CD4-positive, alpha-beta T cell treated with Interleukin-17A for 4 hours (primary cell): ENCODE measurements around the gene ADAMTSL1.

Experiments used
- DNase-seq: peaks from one replicate; pipeline ENCODE4 v3.0.0-alpha.2; 2020; ENCODE audit warnings: mixed read lengths

ADAMTSL1 gene

DNA sequence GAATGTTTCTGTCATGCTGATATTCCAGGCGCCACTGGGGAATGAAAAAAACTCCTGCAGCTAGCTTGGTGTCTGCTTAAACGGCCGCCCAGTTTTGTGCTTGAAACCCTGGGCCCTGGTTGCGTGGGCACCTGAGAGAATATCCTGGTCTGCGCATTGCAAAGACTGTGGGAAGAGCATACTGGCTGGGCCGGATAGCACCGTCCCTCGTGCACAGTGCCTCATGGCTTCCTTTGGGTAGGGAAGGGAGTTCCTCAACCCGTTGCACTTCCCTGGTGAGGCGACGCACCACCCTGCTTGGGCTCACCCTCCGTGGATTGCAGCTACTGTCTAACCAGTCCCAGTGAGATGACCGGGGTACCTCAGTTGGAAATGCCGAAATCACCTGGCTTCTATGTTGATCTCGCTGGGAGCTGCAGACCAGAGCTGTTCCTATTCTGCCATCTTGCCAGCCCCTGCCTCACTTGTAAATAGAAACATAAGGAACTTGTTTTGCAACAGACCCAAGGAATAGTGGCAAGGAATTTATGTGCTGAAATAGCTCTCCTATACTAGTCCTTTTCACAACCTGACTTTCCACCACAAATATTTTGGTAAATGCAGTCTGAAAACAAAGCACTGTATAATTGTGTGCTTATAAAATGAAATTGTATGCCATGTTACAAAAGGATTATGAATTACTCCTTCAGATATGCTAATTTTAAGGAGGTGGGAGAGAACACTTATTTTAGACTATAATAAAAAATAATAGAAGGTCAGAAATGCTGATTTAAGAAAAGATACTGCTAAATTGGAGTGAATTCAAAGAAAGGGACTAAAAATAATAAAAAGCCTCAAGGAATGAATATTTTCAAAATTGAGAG lies 90.3 kb downstream of the ADAMTSL1 start:
- no peak for DNase-seq

DNA sequence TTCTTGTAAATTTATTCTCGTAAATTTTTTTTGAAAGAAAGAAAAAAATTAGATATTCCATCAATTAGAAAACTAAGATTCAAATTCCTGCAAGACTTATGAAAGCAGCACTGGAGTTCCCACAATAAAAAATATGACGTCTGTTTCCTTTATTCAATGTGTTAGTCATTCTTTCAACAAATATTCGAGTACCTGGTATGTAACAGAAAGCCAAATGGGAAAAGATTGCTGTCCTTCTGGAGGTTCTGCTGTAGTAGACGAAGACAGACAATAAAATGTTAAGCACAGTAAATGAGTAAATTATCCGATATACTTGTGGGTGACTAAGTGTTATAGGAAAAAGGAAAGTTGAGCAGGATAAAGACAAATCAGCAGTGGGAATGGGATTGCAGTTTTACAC lies 92.2 kb downstream of the ADAMTSL1 start:
- no peak for DNase-seq

DNA sequence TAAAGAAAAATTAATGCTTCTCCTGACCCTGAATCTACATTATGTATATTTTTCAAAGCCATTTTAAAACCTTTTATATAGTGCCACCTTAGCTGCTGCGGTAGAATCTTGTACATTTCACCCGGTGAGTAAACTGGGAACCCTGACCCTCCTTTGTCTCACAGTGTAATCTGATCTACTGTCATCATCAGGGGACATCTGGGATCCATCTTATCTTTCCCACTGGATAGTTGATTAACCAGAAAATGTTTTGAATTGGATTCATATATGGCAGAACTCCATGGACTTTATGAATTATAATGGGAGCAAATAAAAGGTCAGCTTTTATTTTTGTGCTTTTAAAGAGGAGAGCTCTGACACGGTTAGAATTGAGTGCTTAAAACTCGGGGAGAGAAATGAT lies 95.0 kb downstream of the ADAMTSL1 start:
- no peak for DNase-seq

DNA sequence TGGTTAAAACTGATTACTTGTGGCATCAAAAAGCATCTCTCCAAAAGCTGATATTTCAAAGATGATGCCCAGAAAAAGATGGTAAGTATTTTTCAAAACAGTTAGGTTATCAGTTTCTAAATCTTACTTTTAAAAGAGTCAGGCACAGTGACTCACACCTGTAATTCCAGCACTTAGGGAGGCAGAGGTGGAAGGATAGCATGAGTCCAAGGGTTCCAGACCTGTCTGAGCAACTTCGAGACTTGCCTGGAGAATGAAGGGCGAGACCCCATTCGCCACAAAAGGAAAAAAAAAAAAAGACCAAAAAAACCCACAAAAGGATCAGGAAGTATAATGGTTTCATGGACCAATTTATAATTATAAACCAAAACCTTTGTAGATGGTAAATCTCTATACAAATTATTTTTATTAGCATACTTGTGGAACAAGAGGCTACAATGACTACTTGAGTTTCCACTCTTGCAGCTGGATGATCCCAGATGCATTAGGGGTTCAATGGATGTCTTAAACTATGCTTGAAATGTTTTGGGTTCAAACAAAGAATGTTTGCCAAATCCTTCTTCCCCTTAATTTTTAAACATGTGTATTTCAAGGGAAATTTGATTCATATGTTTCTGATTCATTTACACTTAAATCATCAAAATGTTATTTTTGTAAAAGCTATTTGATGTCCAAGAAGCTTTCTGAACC lies 96.1 kb downstream of the ADAMTSL1 start:
- no peak for DNase-seq

DNA sequence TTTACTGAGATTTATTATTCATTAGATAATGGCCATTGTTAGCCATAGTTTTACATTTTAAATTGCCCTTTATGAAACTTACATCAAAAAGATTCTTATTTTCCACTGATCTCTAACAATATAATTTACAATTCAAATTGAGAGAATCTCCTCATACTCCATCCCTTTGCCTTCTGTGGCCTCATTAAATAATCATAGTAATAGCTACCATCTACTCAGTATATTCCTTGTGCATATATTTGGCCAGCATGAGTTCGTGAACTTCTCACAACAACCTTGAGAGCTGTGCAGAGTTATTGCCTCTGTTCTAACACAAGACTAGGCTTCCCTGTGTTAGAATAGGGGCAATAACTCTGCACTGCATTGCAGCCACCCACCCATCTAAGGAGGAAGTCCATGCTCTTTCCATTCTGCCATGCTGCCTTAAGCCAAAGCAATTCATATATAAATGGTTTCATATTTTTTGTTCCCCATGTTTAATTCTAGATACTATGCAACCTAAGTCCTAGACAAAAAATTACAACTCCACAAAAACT lies 99.1 kb downstream of the ADAMTSL1 start:
- no peak for DNase-seq

DNA sequence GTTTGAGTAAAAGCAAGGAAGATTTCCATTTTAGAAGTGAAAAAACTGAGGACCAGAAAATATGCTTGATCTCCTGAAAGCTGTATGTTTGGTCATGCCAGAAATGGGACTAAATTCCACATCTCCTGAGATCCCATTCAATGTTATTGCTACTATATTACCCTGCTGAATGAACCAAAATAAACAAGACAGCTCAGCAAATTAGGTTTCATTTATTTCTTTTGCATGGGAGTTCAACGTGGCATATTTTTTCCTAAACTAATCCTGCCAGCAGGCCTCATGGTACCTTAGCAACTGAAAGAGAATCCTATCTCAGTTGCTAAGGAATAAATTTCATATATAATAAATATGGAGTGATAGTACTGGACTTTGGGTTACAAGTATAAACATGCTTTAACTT lies 101.7 kb downstream of the ADAMTSL1 start:
- no peak for DNase-seq

DNA sequence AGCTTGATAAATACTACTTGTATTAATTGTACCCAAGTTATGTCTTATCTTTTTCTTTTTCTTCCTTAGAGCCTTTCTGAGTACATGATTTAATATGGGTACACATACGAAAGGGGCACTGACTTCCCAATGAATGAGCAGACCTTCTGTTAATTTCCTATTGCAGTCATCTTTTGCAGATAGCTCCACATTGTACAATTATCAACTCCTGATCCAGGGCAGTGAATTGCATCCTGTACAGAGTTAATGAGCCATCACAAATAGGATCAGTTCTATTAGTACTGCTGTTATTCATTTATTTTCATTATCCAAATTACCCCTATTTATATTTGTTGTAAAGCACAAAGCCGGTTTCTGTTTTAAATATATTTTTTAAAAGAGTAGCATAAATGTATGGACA lies 105.6 kb downstream of the ADAMTSL1 start:
- DNase-seq, result no peak

DNA sequence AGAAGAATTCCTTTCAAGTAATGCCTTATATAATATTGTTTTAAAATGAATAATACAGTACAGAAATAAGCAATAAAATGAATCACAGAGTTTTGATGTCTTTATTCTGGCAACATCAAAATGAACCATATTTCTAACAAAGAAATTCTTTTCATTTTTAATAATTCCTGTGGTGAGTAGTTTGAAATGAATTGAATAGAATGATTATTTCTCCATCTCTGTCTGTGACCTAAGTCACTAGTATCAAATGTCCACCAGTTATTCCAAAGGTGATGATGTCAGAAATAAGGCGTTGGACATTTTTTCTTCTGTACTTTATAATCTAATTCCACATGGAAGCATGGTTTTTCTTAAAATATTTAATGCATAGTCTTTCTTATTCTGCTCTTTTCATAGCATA lies 106.2 kb downstream of the ADAMTSL1 start:
- DNase-seq, result no peak

DNA sequence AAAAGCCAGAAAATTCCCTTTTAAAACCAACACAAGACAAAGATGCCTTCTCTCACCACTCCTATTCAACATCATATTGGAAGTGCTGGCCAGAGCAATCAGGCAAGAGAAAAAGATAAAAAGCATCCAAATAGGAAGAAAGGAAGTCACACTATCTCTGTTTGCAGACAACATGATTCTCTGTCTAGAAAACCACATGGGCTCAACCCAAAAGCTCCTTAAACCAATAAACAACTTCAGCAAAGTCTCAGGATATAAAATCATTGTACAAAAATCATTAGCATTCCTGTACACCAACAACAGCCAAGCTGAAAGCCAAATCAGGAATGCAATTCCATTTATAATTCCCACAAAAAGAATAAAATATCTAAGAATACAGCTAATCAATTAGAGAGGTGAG lies 112.0 kb downstream of the ADAMTSL1 start:
- DNase-seq, result no peak

DNA sequence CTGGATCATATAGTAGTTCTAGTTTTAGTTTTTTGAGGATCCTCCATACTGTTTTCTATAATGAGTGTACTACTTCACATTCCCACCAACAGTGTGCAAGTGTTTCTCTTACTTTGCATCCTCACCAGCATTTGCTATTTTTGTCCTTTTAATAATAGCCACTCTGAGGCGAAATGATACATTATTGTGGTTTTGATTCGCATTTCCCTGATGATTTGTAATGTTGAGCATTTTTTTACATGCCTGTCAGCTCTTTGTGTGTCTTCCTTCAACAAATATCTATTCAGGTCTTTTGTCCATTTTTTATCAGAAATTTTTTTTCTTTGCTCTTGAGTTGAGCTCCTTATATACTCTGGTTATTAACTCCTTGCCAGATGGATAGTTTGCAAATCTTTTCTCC lies 114.0 kb downstream of the ADAMTSL1 start:
- no peak for DNase-seq

DNA sequence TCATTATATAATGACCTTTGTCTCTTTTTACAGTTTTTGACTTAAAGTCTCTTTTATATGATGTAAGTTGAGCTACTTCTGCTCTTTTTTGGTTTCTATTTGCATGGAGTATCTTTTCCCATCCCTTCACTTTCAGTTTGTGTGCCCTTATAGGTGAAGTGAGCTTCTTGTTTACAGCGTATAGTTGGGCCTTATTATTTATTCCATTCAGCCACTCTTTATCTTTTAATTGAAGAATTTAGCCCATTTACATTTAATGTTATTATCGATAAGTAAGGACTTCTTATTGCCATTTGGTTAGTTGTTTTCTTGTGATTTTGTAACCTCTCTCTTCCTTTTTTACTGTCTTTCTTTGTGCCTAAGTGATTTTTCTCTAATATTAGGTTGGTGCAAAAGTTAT lies 117.3 kb downstream of the ADAMTSL1 start:
- DNase-seq, result no peak

DNA sequence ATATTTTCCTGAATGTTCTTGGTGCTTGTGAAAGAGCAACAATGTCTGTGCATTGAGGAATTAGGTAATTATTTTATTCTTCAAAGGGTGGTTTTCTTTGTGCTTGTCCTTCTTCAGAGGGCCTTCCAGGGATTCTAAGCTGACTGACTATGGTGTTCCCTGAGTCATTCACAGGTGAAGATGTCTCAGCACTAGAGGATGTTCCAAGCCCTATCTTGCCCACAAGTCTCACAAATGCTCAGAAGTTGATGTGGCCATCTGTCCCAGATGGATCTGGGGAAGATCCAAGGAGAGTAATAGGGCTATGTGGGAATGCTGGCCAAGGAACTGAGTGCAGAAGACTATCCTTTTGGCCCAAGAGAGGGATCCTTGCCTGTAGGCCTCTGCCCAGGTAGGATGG lies 120.9 kb downstream of the ADAMTSL1 start:
- DNase-seq, result no peak

DNA sequence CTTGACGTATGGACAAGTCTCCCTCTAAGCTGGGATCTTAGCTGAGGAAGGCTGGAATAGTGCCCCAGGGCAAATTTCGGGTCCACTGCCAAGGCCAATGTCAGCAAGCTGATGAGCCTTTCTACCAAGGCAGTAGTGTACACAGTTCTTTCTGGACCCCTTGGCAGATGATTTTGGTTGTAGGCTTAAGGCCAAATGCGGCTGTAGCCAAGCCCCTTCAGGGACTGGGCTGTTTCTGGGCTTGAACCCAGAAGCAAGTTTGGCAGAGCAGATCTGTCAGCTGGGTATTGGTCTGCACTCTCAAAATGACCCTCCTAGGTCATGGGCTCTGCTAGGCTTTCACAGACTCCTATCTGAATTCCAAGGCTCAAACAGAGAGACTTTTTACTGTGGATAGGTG lies 121.6 kb downstream of the ADAMTSL1 start:
- DNase-seq, result no peak

DNA sequence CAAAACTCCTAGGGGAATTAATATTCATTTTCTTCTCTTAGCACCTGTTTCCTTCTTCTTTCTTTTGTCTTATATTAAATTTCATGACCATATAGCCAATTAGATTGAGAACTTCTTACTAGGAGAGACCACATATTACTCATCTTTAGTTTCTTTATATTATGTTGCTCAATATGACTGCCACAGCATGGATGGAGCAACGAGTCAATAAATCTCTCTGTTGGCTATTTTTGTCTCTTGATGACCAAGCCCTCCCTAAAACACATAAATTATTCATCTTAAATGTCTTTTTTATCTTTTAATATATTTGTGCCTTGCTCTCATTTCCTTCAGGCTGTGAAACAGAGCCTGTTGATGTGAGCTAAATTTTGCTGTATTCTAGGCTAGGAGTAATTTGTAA lies 123.0 kb downstream of the ADAMTSL1 start:
- no peak for DNase-seq

DNA sequence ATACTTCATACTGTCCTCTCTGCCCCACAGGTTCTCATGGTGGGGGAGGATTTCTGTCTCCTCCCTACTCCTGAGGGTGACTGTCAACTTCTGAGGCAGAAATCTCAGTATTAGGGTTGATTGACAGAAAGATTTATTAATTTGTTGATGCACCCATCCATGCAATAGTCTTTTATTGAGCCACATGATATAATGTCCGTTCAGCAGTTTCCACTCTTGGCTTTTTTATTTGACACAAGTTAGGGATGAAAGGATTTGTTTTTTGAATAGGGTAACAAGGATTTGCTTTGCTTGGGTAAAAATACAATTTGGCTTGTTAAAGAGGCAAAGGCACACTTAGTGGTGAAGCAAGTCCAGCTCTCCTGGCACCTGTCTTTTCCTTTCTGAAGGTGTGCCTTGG lies 125.0 kb downstream of the ADAMTSL1 start:
- DNase-seq, result no peak

DNA sequence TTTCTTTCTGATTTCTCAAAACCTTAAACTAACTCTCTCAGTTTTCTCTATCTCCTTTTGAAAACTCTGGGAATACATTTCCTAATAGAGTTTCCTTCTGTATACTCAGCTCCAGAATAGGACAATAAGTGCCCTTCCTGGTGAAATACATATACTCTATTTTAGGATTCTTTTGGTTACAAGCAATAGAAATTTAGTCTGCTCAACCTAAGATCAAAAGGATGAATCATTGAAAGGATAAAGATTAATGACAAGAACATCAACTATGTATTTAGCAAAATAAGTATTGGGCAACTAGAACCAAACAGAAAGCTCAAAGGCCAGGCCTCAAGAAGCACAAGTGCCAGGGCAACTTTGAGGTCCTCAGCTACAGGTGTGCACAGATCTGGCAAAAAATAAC lies 127.1 kb downstream of the ADAMTSL1 start:
- DNase-seq, result no peak

DNA sequence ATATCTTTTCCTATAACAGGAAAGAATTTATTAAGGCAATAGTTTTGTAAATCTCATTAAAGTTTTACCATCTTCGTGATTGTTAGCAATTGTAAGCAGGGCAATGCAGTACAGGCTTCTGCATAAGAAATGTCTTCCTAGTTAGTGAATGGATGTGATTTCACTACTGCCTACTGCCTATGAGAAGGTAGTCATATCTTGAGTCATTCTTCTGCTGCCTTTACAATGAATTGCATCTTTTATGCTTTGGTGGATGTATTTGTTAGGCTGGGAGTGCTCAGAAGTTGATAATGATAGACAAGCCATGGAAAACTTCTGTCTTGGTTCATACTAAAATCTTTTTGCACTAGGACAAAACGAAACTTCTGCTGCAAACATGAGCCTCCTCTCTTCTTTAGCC lies 128.0 kb downstream of the ADAMTSL1 start:
- DNase-seq, result no peak

DNA sequence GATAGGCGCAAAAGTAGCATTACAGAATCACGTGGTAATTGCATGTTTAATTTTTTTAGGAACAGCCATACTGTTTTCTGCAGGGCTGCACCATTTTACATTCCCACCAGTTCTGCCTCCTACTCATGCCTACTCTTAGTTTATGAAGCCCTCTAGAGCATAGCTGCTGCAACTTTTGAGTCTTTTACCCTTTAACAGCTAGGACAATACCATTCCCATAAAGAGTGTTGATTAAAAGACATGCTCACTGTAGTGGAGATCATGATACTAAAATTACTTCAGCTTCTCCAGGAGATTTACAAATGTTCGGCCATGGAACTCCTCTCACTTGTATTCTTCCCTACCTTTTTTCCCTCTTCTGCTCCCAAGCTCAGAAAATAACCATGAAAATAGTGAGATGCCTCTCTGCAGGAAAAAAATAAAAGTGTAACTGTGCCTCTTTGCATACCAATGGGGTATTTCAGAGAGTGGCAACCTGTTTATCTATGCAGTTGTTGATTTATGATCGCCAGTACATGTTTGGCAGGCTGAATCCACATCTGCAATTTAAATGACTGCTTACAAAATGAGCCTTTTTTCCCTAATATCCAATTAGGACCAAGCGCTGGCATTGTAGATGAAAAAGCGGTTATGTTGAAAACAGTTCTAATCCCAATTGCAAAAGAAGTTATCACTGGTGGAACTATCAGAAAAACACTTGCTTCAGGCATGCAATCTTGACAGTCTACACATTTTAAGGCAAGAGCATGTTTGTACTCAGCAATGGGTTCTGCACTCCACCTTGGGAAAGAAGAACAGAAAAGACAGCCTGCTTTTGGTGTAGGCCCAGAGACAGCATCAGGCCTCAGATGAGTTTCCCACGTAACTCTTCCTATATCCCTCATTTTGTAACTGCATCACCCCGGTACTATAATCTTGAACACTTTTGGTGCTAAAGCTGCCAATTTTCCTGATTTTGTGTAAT lies 131.1 kb downstream of the ADAMTSL1 start:
- DNase-seq, result no peak

DNA sequence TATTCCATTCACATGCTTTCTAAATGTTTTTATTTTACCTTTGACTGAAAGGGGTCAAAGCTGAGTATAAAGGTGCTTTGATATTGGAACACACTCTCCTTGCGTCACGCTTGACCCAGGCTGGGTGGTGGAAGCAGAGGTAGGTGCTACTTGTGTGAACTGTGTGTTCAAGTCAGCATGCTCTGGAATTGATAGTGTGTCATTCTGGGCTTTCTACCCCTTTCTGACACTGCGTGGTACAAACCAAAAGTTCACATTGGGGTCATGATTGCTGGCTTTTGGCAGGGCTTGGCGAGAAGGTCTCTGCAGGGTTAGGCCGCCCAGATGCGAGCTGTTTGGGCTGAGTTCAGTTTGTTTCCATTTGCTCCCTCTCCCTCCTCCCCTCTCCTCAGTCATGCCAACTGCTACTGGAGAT lies 131.8 kb downstream of the ADAMTSL1 start:
- no peak for DNase-seq

DNA sequence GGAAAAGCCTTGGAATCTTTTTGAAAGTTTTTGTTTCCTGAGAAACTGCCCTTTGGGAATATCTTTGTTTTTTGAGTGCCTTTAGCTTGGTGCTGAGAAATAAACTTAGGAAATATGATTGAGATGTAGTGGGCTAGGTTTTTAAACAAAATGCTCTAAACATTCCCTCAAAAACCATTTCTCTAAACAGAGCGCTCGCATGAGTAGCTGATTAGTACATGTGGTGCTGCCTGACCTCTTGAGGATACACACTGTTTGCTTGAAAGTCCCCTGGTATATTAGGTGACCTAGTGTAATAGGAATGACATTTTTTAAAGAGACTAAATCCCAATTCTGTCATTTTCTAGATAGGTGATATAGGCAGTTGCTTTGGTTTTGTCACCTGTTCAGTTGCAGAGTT lies 132.3 kb downstream of the ADAMTSL1 start:
- DNase-seq, result no peak

DNA sequence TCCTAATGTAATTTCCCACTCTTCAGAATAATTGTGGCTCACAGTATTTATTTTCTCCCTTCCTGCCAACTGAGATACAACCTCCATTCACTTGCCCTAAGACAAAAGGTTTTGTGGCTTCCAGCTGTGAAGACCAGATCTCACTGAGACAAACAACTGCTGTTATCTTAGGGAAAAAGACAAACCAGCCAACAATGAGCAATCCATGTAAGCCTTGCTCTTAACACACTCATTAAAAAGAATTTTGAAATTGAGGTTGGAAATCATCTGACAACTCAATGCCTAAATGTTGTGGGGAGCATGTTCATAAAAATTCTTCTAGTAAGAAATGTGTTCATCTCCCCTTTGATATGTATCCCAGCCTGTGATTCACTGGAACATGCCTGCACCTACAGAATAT lies 132.9 kb downstream of the ADAMTSL1 start:
- DNase-seq, result no peak

DNA sequence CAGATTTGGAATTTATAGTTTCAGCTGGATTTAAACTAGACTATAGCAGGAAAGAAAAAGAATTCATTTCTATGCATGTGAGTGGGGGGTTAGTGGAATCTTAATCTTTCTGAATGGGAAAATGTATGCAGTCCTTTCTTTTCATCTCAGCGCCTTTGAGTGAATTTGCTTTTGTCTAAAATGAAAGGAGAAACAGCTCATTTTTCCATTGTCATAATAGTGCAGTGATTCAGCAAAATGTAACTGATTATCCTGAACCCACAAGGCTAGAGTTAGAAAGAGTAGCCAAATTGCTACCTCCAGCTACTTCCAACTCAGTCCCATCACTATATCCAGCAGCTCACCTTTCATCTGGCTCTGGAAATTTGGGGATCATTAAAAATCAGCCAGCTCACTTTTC lies 134.4 kb downstream of the ADAMTSL1 start:
- DNase-seq, result no peak

DNA sequence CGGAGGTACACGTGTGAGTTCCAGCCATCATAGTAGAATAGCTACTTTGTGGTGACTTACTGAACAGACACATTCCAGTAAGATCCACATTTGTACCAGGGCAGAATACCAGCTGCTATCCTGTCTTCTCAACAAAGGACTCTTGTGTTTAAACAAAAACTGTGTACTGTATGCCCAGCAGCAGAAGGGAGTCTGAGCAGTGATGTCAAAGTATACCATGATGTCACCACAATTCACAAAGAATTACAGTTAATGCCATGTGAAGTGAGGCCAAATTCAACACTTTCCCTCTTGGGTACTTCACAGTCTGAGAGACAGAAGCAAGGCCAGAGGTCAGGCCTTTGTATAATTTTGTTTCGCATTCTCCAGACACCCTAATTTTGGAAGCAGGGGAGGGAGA lies 137.0 kb downstream of the ADAMTSL1 start:
- no peak for DNase-seq
